ENCODE results near the gene TNNC1. TPM values are rescaled to one million over a fixed set of nuclear protein-coding genes. Genes with fewer than 3 reads are reported as not detected.

Gene TNNC1
- total and polyA plus RNA-seq, 2 donors (not counting 3 experiments of a cell fraction or from before 2014, with no cell fraction given): 0.12 TPM; not detected in 1

GRCh38 chr3:52451237-52452083, 2.4 kb downstream of the TNNC1 start:
- H3K36me3 ChIP-seq (ENCODE audit: control insufficient read depth in 2 of 2, extremely low read depth in 1 of 2, insufficient read depth in 2 of 2, low read length in 2 of 2): no peaks in the 10 kb centered on the region
- H3K27ac ChIP-seq (ENCODE audit: insufficient read depth, low read depth, low read length): no peak overlapping the region
- intact Hi-C loops (cut with micrococcal nuclease): no loop called here
- BruUV-seq (replicated peaks): no TSS peak
- dilution Hi-C loops (cut with MboI; ENCODE audit: extremely low pct_ligation_motif_present, low sequenced_read_pairs): no loop called here
- peaks cover 10% of the 10 kb centered on the region for H3K79me2 ChIP-seq (ENCODE audit: control insufficient read depth, insufficient read depth, low read length)
- H3K9me1 ChIP-seq (replicated peaks; ENCODE audit: control insufficient read depth, extremely low read depth, insufficient read depth, low read length): no peaks in the 10 kb centered on the region
- DNase-seq (ENCODE audit: low read depth, low spot score): no peak
- TF ChIP-seq POLR2A (IDR thresholded peaks at IDR 0.05; ENCODE audit: low read depth, low read length): no peak
- no peak for TF ChIP-seq FOS (IDR thresholded peaks at IDR 0.05; ENCODE audit: borderline replicate concordance, insufficient read depth, low read length)
- TF ChIP-seq EZH2 (IDR thresholded peaks at IDR 0.05; ENCODE audit: borderline replicate concordance, low read depth, low read length, severe bottlenecking): no peak
- TF ChIP-seq GATA2 (IDR thresholded peaks at IDR 0.05; ENCODE audit: insufficient read depth, insufficient read length, low read depth, low read length): no peak
- TF ChIP-seq CTCF (IDR thresholded peaks at IDR 0.05; ENCODE audit: extremely low read depth in 1 of 2, insufficient read depth in 1 of 2, low read depth in 1 of 2, low read length in 2 of 2): no peak
- TF ChIP-seq POLR2AphosphoS5 (IDR thresholded peaks at IDR 0.05; ENCODE audit: insufficient read depth, low read depth, low read length): no peak
- TF ChIP-seq JUN (IDR thresholded peaks at IDR 0.05; ENCODE audit: borderline replicate concordance, insufficient read depth, insufficient read length, low read depth): no peak
- TF ChIP-seq MYC (IDR thresholded peaks at IDR 0.05; ENCODE audit: low read depth, low read length): no peak
- TF ChIP-seq, protein P1, sequence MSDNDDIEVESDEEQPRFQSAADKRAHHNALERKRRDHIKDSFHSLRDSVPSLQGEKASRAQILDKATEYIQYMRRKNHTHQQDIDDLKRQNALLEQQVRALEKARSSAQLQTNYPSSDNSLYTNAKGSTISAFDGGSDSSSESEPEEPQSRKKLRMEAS (IDR thresholded peaks at IDR 0.05; ENCODE audit: insufficient read depth, insufficient read length): no peak
- no peak overlapping the region for H2AFZ ChIP-seq (ENCODE audit: low read depth, low read length)
- FAIRE-seq: no peak
- H3K9me3 ChIP-seq (replicated peaks; ENCODE audit: control insufficient read depth, insufficient read depth, low read length): no peaks in the 10 kb centered on the region
- H3K4me2 ChIP-seq (ENCODE audit: insufficient read depth, low read length): no peak overlapping the region
- H3K4me1 ChIP-seq (ENCODE audit: control insufficient read depth, extremely low read depth, insufficient read depth, low read length): peaks cover 13% of the 10 kb centered on the region
- POLR2A ChIA-PET: no interaction called here
- no peaks in the 10 kb centered on the region for H4K20me1 ChIP-seq (replicated peaks; ENCODE audit: control insufficient read depth, extremely low read depth, insufficient read depth, low read length)
- no peak overlapping the region for H3K9ac ChIP-seq (replicated peaks; ENCODE audit: extremely low read depth, insufficient read depth, low read length)
- CTCF ChIA-PET: interaction anchor here (1.3 to 7.2 kb wide), 2 partner anchors 27 to 39 kb away, joined by 6 to 243 read pairs; no protein-coding TSS in a partner anchor
- H3K27me3 ChIP-seq (ENCODE audit: control insufficient read depth in 2 of 2, insufficient read depth in 2 of 2, low read length in 2 of 2): no peaks in the 10 kb centered on the region
- H3K4me3 ChIP-seq (replicated peaks in 1 of 3; ENCODE audit: insufficient read depth in 1 of 3, low read depth in 1 of 3, low read length in 3 of 3): no peak overlapping the region

Measured in endothelial cell of umbilical vein (primary cell).